ENCODE data around the gene PRICKLE1.
A peak's percentile ranks its signal among the peaks of the same experiment; 100 is the strongest.

The PRICKLE1 gene

GRCh38 chr12:42606471-42606870, 16.9 kb upstream of the PRICKLE1 start:
- H3K4me3 ChIP-seq (replicated peaks; ENCODE audit: low read depth, low read length) = no peak overlapping the region
- H3K36me3 ChIP-seq (ENCODE audit: control insufficient read depth, insufficient read depth, low read length) = no peaks in the 10 kb centered on the region
- no peak for DNase-seq (ENCODE audit: extremely low read depth, insufficient read length)
- H3K27me3 ChIP-seq (replicated peaks; ENCODE audit: control insufficient read depth, insufficient read depth, low read length) = no peaks in the 10 kb centered on the region
- no peak for TF ChIP-seq CTCF (IDR thresholded peaks at IDR 0.05; ENCODE audit: insufficient read depth, low read length, poor library complexity, severe bottlenecking)

GRCh38 chr12:42605685-42606084, 16.1 kb upstream of the PRICKLE1 start:
- H3K36me3 ChIP-seq (ENCODE audit: control insufficient read depth, insufficient read depth, low read length) = no peaks in the 10 kb centered on the region
- H3K27me3 ChIP-seq (replicated peaks; ENCODE audit: control insufficient read depth, insufficient read depth, low read length) = no peaks in the 10 kb centered on the region
- DNase-seq (ENCODE audit: extremely low read depth, insufficient read length) = no peak
- H3K4me3 ChIP-seq (replicated peaks; ENCODE audit: low read depth, low read length) = no peak overlapping the region
- no peak for TF ChIP-seq CTCF (IDR thresholded peaks at IDR 0.05; ENCODE audit: insufficient read depth, low read length, poor library complexity, severe bottlenecking)

- H3K4me3 ChIP-seq (replicated peaks; ENCODE audit: low read depth, low read length) = no peak overlapping the region
- H3K27me3 ChIP-seq (replicated peaks; ENCODE audit: control insufficient read depth, insufficient read depth, low read length) = no peaks in the 10 kb centered on the region
- H3K36me3 ChIP-seq (ENCODE audit: control insufficient read depth, insufficient read depth, low read length) = no peaks in the 10 kb centered on the region
- no peak for TF ChIP-seq CTCF (IDR thresholded peaks at IDR 0.05; ENCODE audit: insufficient read depth, low read length, poor library complexity, severe bottlenecking)
- no peak for DNase-seq (ENCODE audit: extremely low read depth, insufficient read length)
Measured at GRCh38 chr12:42603246-42603990, 13.9 kb upstream of the PRICKLE1 start.

- Histone ChIP-seq H3K4me3 (replicated peaks; ENCODE audit: low read depth, low read length) (no peak overlapping the region), H3K27me3 (replicated peaks; ENCODE audit: control insufficient read depth, insufficient read depth, low read length) (peaks cover 2% of the 10 kb centered on the region; the same call in 1 of the 2 replicates), H3K36me3 (ENCODE audit: control insufficient read depth, insufficient read depth, low read length) (no peaks in the 10 kb centered on the region)
- DNase-seq (ENCODE audit: extremely low read depth, insufficient read length) = no peak
- no peak for TF ChIP-seq CTCF (IDR thresholded peaks at IDR 0.05; ENCODE audit: insufficient read depth, low read length, poor library complexity, severe bottlenecking)
Measured at GRCh38 chr12:42593874-42594273, 4.3 kb upstream of the PRICKLE1 start.

- peak; percentile 47 for DNase-seq (ENCODE audit: extremely low read depth, insufficient read length)
- Histone ChIP-seq H3K4me3 (replicated peaks; ENCODE audit: low read depth, low read length) (peak overlapping the region; percentile 42; the same call in 1 of the 2 replicates), H3K27me3 (replicated peaks; ENCODE audit: control insufficient read depth, insufficient read depth, low read length) (peaks cover 2% of the 10 kb centered on the region; the same call in 1 of the 2 replicates), H3K36me3 (ENCODE audit: control insufficient read depth, insufficient read depth, low read length) (no peaks in the 10 kb centered on the region)
- TF ChIP-seq CTCF (IDR thresholded peaks at IDR 0.05; ENCODE audit: insufficient read depth, low read length, poor library complexity, severe bottlenecking) = no peak
Measured at GRCh38 chr12:42590330-42590934, 886 bp upstream of the PRICKLE1 start.

All from GM06990 (cell line).